A673 (cell line): Measurements from ENCODE around the gene SHANK1. TPM values are rescaled to one million over a fixed set of nuclear protein-coding genes. Genes with fewer than 3 reads are reported as not detected.

Experiments
- BruUV-seq: library from RNA; stranded (reverse); fragments of 400-500 nt; replicated peaks from 2 replicates; lab custom pipeline; 2021; lab: Mats Ljungman, UMichigan
- CTCF ChIA-PET: fragments of 300-600 bp; sonication (Branson Sonifier 250); formaldehyde crosslinking; loops from one replicate; lab custom pipeline; 2022; ENCODE audit warnings: antibody characterized with exemption; lab: Charles Lee
- POLR2A ChIA-PET: fragments of 300-600 bp; sonication (Branson Sonifier 250); formaldehyde crosslinking; loops from one replicate; lab custom pipeline; 2022; ENCODE audit warnings: antibody characterized with exemption; ENCODE audit not compliant: low non-redundant PET; lab: Charles Lee
- DNase-seq: peaks from one replicate; pipeline ENCODE4 v3.0.0-alpha.2; 2015; ENCODE audit warnings: low spot score
- H3K27ac ChIP-seq: fragments of 200-600 bp; sonication (generic); 2 replicates; pipeline ENCODE4 v1.5.1; 2016; ENCODE audit warnings: mixed run types, low read depth, mild to moderate bottlenecking, mixed read lengths, antibody characterized with exemption, low read length; ENCODE audit not compliant: poor library complexity, severe bottlenecking
- H3K27me3 ChIP-seq: fragments of 200-600 bp; sonication (generic); replicated peaks from 2 replicates; pipeline ENCODE4 v1.6.1; 2017; ENCODE audit warnings: mixed run types, low read depth, mild to moderate bottlenecking, mixed read lengths, antibody characterized with exemption, low read length; ENCODE audit not compliant: insufficient read depth, poor library complexity
- H3K36me3 ChIP-seq: fragments of 200-600 bp; sonication (generic); 2 replicates; pipeline ENCODE4 v1.6.1; 2016; ENCODE audit warnings: mixed run types, mild to moderate bottlenecking, mixed read lengths, antibody characterized with exemption, low read length; ENCODE audit not compliant: insufficient read depth, poor library complexity, severe bottlenecking
- H3K4me1 ChIP-seq: fragments of 200-600 bp; sonication (generic); 2 replicates; pipeline ENCODE4 v1.6.1; 2017; ENCODE audit warnings: mixed run types, mild to moderate bottlenecking, mixed read lengths, antibody characterized with exemption, low read length; ENCODE audit not compliant: insufficient read depth, poor library complexity, severe bottlenecking
- H3K4me3 ChIP-seq: fragments of 200-600 bp; sonication (generic); 2 replicates; pipeline ENCODE4 v1.5.1; 2016; ENCODE audit warnings: low read depth, mixed run types, mild to moderate bottlenecking, mixed read lengths, low read length; ENCODE audit not compliant: poor library complexity, severe bottlenecking
- H3K9me3 ChIP-seq: fragments of 200-600 bp; sonication (generic); 2 replicates; pipeline ENCODE4 v1.6.1; 2016; ENCODE audit warnings: mixed run types, low read depth, mild to moderate bottlenecking, mixed read lengths, antibody characterized with exemption, low read length; ENCODE audit not compliant: poor library complexity, severe bottlenecking
- CTCF ChIP-seq: fragments of 300-800, 200-600 bp; sonication (generic); conservative IDR thresholded peaks from 2 replicates; pipeline ENCODE4 v1.5.1; 2017; ENCODE audit warnings: low read depth, mild to moderate bottlenecking, antibody characterized with exemption, low read length, moderate library complexity, mixed read lengths
- EZH2 ChIP-seq: fragments of 200-600 bp; sonication (generic); IDR thresholded peaks from 2 replicates; pipeline ENCODE4 v1.6.1; 2017; ENCODE audit warnings: borderline replicate concordance, low read depth, mild to moderate bottlenecking, mixed read lengths, antibody characterized with exemption, low read length; ENCODE audit not compliant: poor library complexity, severe bottlenecking
- intact Hi-C: fragments of 100-400 bp; cut with micrococcal nuclease; formaldehyde crosslinking; loops from one replicate; pipeline ENCODE4 v1.10.0; 2022; ENCODE audit not compliant: unreplicated experiment
- total RNA-seq: library from RNA; stranded (reverse); gene quantifications from 2 replicates; pipeline ENCODE4 v1.2.3, GENCODE V29; 2021

Gene SHANK1
- total RNA-seq, 1 experiment from 2014 or later: 69.7 TPM

GRCh38 chr19:50628551-50628950, 91.1 kb downstream of the SHANK1 start:
- H3K4me1 ChIP-seq: no peaks in the 10 kb centered on the region
- no peak overlapping the region for H3K27ac ChIP-seq
- ChIA-PET POLR2A (interaction anchor here (0.6 kb wide), 1 partner anchor 10 kb away, joined by 3 read pairs; no protein-coding TSS in a partner anchor), CTCF (no interaction called here)
- no TSS peak for BruUV-seq
- H3K4me3 ChIP-seq: no peak overlapping the region
- no peak for DNase-seq
- peaks cover 4% of the 10 kb centered on the region for H3K9me3 ChIP-seq
- no peaks in the 10 kb centered on the region for H3K27me3 ChIP-seq
- intact Hi-C loops: no loop called here
- no peaks in the 10 kb centered on the region for H3K36me3 ChIP-seq
- TF ChIP-seq CTCF: no peak
- TF ChIP-seq EZH2: no peak

GRCh38 chr19:50628146-50628545, 91.5 kb downstream of the SHANK1 start:
- no peaks in the 10 kb centered on the region for H3K36me3 ChIP-seq
- intact Hi-C loops: no loop called here
- POLR2A ChIA-PET: interaction anchor here (0.6 kb wide), 1 partner anchor 11 kb away, joined by 3 read pairs; no protein-coding TSS in a partner anchor
- no peak overlapping the region for H3K4me3 ChIP-seq
- no peaks in the 10 kb centered on the region for H3K9me3 ChIP-seq
- CTCF ChIA-PET: no interaction called here
- BruUV-seq: no TSS peak
- H3K27ac ChIP-seq: no peak overlapping the region
- TF ChIP-seq CTCF: no peak
- no peak for TF ChIP-seq EZH2
- H3K4me1 ChIP-seq: no peaks in the 10 kb centered on the region
- no peaks in the 10 kb centered on the region for H3K27me3 ChIP-seq
- no peak for DNase-seq

DNA sequence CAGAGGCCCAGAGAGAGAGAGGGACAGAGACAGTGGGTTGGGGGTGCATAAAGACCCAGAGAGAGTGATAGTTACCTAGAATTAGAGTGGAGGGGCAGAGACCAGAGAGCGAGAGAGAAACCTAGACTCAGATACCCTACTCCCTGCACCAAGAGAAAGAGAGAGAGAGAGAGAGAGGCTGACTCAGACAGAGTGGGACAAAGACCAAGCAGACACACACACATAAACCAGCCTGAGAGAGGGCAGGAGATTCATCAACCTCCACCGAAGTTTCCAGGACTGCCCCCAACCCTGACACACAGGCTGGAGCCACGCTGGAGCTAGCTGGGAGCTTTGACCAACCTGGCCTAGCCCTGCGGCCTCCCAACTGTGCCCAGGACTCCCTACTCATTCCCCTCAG, 92.8 kb downstream of the SHANK1 start:
- no TSS peak for BruUV-seq
- Histone ChIP-seq H3K4me1 (no peaks in the 10 kb centered on the region), H3K9me3 (no peaks in the 10 kb centered on the region), H3K27ac (no peak overlapping the region), H3K4me3 (no peak overlapping the region), H3K36me3 (no peaks in the 10 kb centered on the region), H3K27me3 (no peaks in the 10 kb centered on the region)
- TF ChIP-seq CTCF: no peak
- TF ChIP-seq EZH2: no peak
- CTCF ChIA-PET: interaction anchor here (1.1 kb wide), 1 partner anchor 19 kb away, joined by 11 read pairs; no protein-coding TSS in a partner anchor
- POLR2A ChIA-PET: no interaction called here
- DNase-seq: no peak
- intact Hi-C loops: no loop called here
